GM21423 (cell line): ENCODE measurements around the gene TUBA3E.
A peak's percentile ranks its signal among the peaks of the same experiment; 100 is the strongest.
"Not testable (repeated sequence)": the region's sequence is repeated elsewhere in the genome, so short reads cannot be mapped to it uniquely, and the experiment has no call there.

Experiments
- ATAC-seq: cut with Tn5 transposase; IDR thresholded peaks from one replicate; pipeline ENCODE4 v1.9.1; 2021; ENCODE audit warnings: mild to moderate bottlenecking, moderate library complexity; ENCODE audit not compliant: unreplicated experiment

Gene TUBA3E

GRCh38 chr2:130192451-130192850 is 5.8 kb downstream of the TUBA3E start:
- not testable (repeated sequence) for ATAC-seq

DNA sequence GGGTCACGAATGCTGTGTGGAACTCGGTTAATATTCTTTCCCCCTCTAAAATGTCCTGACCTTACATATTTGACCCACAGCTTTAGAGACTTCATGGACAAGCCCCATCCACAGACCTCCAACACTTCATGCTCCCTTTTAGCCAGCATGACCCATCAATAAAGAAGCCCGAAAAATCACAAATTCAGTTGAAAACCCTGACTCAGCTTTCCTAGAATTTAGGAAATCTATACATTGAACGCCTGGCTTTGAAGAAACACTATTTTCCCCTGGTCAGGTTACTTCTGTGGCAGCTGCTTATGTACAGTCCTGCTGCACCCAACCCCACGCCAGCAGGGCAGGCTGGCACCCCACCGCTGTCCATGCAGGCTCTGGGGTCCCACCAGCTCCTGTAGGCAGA is 6.9 kb downstream of the TUBA3E start:
- ATAC-seq = not testable (repeated sequence)

GRCh38 chr2:130190237-130190636 is 8.0 kb downstream of the TUBA3E start:
- no peak for ATAC-seq

- ATAC-seq = not testable (repeated sequence)
Measured at GRCh38 chr2:130188958-130189357, 9.3 kb downstream of the TUBA3E start.

DNA sequence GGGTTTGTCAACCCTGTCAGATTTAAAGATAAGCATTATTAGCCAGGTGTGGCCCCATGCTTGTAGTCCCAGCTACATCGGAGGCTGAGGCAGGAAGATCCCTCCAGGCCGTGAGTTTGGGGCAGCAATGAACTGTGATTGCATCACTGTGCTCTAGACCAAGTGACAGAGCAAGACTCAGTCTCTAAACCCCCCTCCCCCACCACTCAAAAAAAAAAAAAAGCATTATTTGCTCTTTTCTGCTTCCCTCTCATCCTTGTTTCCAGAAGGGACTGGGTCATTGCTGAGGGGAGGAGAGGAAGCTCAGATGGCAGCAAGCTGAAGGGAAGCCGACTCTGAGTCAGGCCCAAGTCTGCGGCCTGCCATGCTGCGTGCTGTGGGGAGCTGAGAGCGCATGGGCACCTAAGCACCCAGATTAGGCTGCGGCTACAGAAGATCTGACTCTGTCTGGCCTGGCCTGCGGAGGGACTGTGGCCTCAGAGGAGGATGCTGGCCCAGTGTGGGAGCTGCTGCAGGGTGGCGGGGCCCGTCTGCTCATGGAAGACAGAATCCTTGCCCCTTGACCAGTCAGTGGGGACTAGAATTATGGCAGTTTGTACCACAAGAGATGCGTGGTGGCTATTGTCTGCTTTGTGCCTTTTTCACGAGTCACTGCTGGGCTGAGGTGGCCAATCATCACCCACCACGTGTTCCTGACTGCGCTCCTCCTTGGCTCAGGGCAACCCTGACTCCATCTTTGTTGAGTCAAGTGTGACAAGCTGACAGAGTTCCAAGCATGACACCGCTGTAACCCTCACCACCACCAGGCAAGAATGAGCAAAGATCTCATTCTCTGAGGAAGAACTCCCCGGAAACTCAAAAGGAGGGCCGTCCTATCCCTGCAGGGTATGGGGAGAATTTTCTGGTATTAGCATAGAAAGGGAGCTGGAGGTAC is 10.1 kb downstream of the TUBA3E start:
- ATAC-seq = not testable (repeated sequence)

DNA sequence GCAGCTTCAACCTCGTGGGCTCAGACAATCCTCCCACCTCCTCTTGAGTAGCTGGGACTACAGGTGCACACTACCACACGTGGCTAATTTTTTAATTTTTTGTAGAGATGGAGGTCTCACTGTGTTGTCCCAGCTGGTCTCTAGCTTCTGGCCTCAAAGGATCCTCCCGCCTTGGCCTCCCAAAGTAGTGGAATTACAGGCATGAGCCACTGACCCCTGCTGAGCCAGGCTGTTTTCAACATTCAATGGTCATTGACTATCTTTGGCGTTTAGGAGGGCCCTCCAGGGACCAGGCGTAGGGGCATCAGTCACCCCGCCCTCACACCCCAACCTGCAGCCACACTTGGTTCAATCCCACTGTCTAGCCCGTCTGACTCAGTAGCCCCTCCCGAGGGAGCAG is 11.0 kb downstream of the TUBA3E start:
- no peak for ATAC-seq

- ATAC-seq = no peak
Measured at GRCh38 chr2:130186391-130186790, 11.8 kb downstream of the TUBA3E start.

DNA sequence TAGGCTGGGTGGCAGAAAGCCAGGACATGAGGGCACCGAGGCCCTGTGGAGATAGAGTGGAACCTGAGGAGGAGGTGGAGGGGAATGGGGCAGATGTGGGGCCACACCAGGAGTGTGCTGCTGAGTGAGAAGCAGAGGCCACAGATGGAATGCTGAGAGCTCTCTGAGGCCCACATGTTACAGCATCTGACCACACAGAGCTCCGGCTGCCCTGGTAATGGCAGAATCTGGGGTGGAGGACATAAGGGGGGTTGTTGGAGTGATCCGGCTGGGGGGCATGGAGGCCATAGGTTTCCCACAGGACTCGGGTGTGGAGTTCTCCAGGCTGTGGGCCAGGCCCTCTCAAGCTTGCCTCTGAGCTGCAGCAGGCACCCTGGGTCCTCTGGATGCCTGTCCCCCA is 12.3 kb downstream of the TUBA3E start:
- ATAC-seq = no peak

DNA sequence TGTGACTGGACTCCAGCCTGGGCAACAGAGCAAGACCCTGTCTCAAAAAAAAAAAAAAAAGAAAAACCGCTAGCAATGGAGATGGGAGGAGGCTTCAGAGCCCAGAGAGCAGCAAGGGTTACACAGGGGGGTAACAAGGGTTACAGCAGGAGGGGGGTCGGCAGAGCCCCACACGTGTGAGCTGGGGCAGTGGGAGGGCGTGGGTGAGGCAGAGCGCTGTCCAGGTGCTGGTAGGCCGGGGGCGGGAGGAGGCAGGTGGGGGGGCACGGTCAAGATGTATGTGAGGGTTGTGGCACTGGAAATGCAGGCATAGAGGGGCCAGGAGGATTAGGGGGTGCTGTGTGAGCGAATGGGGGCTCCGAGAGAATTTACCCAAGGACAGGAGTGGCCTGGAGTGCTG is 12.8 kb downstream of the TUBA3E start:
- no peak for ATAC-seq

GRCh38 chr2:130183512-130184373 is 14.5 kb downstream of the TUBA3E start:
- ATAC-seq = no peak

DNA sequence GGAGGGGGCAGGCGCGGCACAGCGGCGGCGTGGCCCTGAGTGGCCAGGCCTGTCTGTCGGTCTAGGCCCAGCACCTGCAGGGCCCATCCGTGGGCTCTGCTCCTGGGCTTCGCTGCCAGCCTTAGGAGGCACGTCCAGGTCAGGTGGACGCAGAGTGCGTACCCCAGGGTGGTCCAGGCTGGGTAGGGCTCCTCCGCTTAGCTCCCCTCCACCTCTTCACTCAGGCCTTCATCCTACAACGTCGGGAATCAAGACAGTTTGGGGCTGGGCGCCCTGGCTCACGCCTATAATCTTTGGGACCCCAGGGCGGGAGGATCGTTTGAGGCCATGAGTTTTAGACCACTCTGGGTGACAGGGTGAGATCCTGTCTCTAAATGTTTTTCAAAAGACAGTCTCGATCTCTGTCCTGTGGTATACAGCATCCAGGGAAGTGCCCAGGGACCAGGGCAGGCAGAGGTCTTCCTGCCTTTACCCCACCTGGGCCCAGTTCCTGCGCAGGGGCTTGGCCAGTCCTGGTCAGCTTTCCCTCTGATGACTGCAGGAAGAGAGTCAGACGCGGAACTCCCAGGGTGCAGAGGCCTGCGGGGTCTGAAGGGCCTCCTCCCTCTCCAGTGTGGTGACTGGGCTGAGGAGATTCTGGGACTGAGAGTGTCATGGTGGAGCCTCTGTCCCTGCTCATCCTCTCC is 15.3 kb downstream of the TUBA3E start:
- peak; percentile 14 for ATAC-seq

GRCh38 chr2:130181880-130182682 is 16.2 kb downstream of the TUBA3E start, which contains the start of gene MZT2B:
Gene MZT2B (plus strand): TSS chr2:130182262. CDS start chr2:130182283, 21 bp downstream.
- peak; percentile 79 for ATAC-seq

DNA sequence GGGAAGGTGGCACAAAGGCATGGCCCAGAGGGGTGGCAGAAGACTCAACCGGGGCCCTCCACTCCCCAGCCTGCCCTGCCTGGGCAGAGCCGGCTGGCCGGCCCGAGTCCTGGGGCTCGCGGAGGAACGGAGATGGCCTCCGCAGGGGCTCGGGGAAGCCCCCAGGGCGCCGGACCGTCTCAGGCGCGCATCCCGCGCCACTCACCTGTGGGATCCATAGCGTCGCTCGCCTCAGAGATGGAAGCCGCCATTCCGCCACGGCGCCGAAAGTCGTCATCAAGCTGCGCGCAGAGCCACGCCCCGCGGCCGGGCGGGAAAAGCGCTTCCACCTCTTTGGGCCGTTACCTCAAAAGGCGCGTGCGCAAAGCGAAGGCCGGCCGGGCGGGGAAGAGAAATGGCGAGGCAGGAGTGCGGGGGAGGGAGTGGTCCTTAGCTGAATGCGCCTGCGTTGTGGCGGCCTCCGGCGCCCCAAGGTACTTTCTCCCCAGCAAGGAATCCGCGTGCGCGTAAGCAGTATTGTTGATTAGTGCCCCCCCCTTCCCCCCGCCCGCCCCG is 16.8 kb downstream of the TUBA3E start, which contains the start of gene SMPD4:
SMPD4 (minus strand) TSS at position 278 of the 555 bp plus-strand sequence. CDS start 5,010 bp downstream, outside the sequence.
- ATAC-seq = peak; percentile 51

GRCh38 chr2:130180404-130181324 is 17.6 kb downstream of the TUBA3E start:
- not testable (repeated sequence) for ATAC-seq

- ATAC-seq = not testable (repeated sequence)
Measured at GRCh38 chr2:130174866-130175265, 23.4 kb downstream of the TUBA3E start.

- ATAC-seq = no peak
Measured at GRCh38 chr2:130169896-130170295, 28.3 kb downstream of the TUBA3E start.

DNA sequence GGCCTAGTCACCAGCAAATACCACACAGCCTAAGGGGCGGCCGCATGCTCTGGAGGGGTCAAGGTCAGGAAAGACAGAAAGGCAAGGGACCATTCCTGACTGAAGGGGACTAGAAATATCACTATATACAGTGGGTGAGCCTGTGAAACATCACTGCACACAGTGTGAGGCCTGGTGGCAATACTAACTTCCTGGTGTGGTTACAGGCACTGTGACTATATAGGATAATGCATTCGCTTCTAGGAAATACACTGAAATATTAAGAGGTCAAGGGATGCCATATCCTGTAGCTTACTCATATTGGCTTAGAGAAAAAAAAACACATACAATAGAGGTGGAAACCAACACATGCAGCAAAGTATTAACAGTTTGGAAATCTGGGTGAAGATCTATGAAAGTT is 29.1 kb downstream of the TUBA3E start:
- not testable (repeated sequence) for ATAC-seq

DNA sequence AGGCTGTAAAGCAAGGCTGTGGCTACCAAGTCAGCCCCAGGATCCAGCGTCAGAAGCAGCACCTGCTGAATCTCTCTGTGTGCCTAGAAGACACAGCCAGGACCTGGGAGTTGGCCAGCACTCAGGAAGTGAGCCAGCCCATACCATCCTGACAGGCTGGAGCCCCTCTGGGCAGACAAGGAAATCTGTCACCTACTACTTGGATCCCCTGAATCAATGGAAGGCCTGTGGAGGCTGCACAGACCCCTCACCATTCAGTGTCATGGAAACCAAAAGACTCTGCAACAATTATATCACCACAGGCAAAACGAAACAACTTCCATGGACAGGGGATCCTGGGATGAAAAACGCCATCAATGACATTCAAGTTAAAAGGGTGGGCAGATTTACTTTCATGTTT is 31.6 kb downstream of the TUBA3E start:
- ATAC-seq = not testable (repeated sequence)
